M059J (cell line): ENCODE measurements around the gene NEB. TPM values are rescaled to one million over a fixed set of nuclear protein-coding genes. Genes with fewer than 3 reads are reported as not detected.
"Not testable (repeated sequence)": the region's sequence is repeated elsewhere in the genome, so short reads cannot be mapped to it uniquely, and the experiment has no call there.

Source experiments
- DNase-seq: peaks from one replicate; pipeline ENCODE4 v3.0.0-alpha.2; 2012; ENCODE audit warnings: low read depth
- total RNA-seq: library from RNA; depleted of rRNA; stranded (reverse); fragments of >200 nt; shearing (Covaris generic); gene quantifications from 2 replicates; pipeline ENCODE4 v1.2.3, GENCODE V29; 2014

Gene NEB
- total RNA-seq, 1 experiment from 2014 or later: not detected

DNA sequence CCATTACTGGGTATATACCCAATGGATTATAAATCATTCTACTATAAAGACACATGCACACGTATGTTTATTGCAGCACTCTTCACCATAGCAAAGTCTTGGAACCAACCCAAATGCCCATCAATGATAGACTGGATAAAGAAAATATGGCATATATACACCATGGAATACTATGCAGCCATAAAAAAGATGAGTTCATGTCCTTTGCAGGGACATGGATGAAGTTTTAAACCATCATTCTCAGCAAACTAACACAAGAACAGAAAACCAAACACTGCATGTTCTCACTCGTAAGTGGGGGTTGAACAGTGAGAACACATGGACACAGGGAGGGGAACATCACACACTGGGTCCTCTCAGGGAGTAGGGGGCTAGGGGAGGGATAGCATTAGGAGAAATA lies 174.8 kb downstream of the NEB start:
- DNase-seq: not testable (repeated sequence)

DNA sequence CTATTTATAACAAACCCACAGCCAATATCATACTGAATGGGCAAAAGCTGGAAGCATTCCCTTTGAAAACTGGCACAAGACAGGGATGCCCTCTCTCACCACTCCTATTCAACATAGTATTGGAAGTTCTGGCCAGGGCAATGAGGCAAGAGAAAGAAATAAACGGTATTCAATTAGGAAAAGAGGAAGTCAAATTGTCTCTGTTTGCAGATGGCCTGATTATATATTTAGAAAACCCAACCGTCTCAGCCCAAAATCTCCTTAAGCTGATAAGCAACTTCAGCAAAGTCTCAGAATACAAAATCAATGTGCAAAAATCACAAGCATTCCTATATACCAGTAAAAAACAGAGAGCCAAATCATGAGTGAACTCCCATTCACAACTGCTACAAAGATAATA lies 176.4 kb downstream of the NEB start:
- DNase-seq: not testable (repeated sequence)

DNA sequence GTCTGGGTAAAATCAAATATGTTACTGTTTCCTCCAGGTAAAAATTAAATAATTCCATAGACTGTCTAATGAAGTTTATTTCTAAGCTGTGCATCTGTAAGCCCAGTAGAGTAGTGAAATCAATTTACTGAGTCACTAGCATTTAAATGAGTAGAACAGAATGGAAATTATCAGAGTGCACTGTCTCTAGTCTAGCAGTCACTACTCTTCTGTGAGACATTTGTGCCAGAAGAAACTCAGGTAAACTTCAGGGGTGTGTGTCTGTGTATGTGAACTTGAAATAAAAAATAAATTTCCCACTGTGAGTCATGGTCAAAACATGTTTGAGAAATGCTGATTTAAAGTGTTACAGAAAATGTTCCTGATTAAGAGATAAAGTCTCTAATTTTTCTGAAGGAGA lies 178.2 kb downstream of the NEB start:
- no peak for DNase-seq

DNA sequence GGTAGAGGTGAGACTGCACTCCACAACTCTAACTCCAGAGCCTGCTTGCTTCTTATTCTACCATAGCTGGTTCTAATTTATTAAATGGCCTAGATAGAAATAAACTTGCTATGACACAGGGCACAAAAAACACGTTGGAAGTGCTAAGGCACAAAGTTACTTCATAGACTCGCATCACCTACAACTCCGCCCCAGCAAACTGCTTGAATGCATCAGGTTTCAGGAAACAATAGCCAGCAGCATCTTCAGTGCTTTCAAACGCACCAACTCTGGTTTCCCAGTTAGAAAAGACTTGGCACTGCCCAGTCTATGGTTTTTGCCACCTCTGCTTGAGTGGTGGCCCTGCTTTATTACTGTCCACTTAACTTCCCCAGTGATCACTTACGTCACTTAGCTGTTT lies 182.0 kb downstream of the NEB start:
- DNase-seq: no peak

DNA sequence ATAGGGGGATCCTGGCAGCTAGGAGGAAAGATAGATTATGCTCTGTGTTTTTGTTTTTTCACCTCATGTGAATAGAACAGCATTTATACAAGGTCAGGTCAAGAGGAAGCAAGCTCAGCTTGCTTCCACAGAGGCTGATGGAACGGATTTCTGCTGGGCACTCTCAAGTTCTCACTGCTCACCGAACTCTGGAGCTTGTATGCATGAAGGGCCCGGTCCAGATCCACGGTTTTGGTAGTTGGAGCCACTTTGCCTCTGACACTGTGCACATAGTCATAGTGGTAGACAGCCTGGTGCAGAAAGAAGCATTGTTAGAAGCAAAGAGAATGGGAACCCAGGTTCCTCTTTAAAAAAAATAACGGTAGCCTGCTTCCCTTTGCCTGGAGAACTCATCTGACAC lies 182.7 kb downstream of the NEB start:
- no peak for DNase-seq

DNA sequence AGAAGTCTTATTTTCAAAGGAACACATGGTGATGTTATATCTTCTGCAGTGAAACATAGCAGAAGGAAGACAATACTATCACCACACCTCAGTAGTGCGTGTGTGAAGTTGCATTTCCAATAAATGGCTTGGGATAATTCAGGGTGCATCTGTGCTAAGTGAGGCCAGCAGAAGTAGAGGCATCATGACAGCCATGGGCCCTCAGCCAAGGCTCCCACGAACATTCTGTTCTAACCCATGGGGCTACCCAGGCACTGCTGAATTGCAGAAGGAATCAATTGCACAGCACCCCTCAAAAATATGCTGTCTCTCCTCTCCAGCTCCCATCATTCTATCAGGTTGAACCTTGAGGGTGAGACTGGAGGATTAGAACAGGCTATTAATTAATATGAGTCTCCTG lies 185.1 kb downstream of the NEB start:
- DNase-seq: no peak

DNA sequence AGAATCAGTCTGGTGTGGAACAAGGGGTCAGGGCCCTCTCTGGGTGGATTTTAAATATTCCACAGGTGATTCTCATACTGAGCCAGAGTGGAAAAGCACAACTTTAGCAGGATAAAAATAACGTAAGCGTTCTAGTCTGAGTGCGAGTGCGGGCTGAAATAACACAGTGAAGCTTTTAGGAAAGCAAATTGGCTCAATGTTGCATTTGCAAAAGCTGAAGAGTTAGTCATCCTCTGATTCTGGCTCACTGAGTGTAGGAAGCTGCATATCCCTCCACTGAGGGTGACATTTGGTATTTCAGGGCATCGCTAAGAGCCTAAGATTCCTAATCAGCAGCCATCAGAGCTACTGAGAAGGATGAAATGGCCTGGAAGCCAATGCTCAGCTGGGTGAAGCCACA lies 189.8 kb downstream of the NEB start:
- DNase-seq: no peak

DNA sequence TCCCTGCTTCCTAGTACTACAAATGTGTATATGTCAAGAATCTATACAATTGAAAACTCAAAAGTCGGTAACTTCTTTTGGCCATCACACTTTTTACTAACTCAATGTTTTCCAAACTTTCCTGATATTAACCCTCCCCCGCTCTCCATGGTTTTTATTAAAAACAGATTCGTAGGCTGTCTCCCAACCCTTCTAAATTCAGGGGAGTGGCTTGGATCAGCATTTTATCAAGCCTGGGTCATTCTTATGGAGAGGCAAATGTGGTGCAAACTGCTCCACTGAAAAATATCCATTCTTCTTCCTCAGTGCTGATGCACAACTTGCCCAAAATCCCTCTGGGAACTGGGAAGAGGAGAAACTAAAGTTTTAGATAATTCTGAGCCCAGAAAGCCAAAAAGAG lies 190.4 kb downstream of the NEB start:
- no peak for DNase-seq

DNA sequence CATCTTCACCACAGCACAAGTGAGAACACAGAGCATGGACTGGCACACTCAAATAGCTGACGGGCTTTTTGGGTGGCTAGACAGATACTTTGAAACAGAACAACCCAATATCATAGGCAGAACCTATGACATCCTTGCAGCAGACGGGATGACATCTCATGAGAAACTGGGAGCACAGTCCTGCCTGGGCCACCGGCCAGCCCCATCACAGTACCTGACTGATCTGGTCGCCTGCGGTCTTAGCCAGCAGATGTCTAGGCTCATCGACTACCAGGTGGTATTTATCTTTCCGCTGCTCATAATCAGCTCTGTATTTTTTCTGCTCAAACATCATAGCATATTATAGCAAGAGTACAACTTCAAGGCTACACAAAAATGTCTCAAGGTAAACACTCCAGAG lies 200.3 kb downstream of the NEB start:
- DNase-seq: no peak

DNA sequence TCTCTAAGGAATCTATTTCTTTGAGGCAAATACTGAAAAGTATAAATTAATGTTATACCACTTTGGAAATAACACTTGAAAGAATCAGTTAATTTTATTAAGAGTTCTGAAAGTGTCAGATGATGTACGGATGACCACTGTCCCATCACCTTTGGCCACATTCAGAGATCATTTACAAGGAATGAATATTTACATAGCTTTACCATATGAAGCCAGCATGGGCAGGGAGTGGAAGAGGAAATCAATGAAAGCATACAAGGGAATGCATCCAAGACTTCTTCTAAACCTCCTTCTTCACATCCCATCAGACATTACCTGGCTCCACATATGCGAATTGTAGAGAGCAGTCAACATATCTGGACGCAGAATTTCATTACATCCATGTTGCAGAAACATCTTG lies 201.1 kb downstream of the NEB start:
- no peak for DNase-seq

DNA sequence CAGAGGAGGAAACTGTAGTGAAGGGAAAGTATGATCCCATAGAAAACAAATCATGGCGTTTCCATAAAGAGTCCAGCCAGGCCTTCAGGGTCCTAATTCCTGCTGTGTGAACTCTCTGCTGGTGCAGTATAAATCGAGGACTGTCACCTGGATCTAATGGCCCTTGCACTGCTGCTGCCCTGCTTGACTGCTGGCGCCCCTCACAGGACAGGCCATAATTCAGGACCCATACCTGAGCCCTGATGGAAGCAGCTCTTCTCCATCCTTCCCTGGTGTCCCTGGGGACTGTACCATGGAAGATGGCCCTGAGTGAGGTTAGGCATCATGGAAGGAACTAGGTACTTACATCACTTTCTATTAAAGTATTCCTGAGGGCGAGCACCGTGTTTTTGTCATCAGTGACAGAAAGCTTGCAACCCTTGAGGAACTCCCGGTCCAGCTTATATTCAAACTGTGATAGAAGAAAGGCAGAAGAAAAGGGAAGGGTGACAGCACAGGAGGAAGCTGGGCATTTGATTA lies 207.6 kb downstream of the NEB start:
- DNase-seq: no peak

DNA sequence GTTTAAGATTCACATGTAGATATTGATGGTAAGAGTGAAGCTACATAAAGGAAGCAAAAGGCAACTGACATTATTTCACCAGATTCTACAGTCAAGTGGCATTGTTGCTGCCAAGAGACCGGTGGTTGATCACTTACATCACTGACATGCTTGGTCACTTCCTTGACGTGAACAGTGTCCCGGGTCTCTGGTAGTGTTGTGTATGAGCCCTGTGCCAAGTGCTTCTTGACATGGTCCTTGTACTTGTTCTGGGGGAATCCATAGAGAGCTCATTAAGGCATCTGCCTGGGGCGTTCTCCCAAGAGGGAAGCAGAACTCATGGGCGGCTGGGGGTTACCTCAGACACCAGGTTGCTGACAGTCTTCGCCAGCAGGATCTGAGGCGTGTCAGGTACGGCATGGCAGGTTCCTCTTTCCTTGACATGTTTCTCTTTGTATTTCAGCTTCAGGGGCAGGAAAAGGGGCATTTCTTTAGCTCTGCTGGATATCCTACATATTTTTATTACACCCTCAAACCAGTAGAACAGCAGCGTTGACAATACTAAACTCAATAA lies 208.4 kb downstream of the NEB start:
- no peak for DNase-seq

DNA sequence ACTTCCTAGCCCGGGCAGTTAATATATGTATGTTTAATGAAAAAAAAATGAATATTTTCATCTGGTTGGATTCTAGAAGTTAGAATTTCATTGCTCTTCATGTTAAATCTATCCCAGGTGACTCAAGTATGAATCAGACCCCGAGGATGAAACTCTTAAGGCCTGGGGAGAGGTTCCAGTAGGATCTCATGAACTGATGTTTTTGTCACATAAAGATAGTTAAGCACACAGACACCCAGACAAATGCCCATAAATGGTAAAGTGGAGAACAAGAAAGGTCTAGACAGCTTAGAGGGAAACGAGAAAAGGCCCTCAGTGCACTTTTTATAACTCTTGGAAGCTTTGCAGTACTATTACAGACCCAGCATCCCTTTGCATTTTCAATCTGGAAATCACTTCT lies 210.4 kb downstream of the NEB start:
- DNase-seq: peak; percentile 32

DNA sequence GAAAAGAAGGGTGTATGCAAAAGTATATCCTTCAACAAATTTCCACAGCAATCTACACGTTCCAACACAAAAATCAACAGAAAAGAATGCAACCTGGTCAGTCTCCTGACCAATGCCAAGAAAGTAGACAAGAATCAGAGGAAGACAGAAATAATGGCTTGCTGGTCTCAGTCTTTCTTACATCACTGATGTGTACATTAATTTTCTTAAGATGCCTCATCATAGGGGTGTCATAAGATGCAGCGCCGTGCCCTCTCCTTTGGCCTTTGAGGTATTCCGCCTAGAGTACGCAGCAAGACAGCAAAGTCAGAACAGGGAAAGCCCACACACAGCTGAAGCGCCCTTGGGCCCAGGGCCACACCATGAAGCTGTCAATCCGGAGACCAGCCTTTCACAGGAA lies 211.7 kb downstream of the NEB start:
- no peak for DNase-seq

DNA sequence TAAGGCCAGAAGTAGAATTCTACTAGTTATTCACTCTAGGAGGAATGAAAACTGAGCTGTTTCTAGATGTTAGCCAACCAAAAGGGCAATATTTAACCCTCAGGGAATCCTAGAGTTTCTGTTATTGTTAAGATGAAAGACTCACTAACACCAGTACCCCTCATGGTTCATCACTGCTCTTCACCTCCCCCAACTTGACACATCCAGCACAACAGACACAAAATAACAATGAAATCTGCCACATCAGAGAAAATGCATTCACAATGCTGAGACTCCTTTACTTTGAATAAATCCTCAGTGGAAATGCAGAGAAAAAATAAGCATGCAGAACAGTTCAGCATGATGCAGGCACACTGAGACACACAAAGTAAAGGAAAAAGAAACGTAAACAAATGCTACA lies 213.3 kb downstream of the NEB start:
- DNase-seq: no peak

DNA sequence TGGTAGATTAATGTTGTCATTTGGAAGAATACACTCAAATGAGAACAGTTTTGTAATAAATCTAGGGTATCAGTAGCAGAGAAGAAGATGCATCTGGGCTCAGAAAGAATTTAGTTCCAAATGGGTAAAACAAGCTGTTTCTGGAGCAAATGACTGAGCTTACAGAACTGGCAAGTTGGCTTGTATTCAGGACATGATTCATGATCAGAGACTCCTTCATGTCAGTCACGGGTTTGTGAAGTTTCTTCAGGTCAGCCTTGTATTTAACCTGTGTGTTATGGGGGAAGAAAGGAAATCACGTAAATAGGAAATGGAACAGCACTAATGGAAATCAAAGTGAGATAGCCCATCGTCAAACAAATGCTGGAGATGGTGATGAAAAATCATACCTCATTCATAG lies 215.5 kb downstream of the NEB start:
- peak; percentile 32 for DNase-seq

DNA sequence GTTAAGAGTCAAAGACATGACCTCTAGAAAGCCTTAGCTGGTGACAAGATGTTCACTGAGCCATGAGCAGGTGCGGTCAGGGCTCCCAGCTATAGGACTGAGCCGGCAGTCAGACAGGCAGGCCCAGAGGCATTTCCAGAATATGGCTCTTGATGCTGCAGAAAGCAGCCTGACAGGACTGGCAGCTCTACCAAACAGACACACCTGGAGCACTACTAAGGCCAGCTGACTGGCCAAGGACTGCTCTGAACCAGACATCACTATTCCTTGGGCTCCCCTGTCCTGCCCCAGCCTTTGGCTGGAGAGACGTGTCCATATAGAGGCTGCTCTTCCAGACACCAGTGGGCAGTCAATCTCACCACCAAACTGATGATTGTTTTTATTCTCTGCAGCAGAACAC lies 225.8 kb downstream of the NEB start:
- DNase-seq: no peak

DNA sequence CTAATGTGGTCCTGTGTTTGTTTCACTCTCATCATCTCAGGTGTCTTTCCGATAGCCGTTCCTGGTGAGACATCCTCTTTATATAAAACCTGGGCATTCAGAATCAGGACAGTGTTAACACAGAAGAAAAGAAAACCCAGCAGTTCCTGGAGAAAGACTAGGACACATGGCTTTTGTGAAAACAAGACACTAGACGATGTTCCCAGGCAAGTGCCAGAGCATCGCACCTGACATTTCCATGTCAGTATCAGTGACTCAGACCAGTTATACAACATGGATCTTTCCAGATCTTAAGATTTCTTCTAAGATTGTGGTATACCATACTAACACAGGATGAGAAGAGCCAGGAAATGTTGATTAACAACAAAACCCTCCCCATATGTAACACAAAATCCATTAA lies 228.1 kb downstream of the NEB start:
- no peak for DNase-seq

DNA sequence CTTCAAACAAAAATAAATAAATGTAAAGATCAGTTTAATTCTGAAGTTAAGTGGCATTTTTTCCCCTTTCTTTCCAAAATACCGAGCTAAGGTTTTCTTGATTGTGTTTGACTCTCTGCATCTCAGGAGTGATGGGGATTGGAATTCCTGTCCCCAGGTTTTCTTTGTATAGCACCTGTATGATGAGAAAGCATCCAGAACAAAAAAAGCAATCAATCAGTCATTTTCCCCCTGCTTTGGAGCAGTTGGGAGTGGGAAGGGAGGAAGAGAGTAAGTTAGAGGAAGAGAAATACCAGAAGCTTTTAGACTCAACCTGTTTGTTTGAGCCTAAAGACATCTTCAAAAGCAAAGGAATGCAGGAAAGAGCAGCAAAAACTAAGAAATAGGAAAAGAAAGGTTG lies 236.1 kb downstream of the NEB start:
- no peak for DNase-seq

DNA sequence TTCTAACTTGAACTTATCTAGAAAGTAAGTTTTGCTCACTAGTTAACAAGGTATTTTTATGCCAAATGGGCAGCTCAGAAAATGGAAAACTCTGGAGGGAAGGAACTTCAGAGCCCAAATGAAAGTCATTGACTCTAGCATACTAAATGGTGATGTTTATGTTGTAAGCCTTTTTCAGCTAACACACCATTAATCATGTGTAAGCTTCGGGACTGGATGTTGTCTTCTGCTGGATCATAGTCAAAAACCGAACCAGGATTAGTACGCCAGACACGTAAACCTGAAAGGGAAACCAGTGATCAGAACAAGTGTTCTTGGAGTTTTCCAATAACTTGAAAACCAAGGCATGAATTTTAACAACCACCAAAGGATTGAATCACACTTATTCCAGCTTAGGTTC lies 242.8 kb downstream of the NEB start:
- DNase-seq: no peak

DNA sequence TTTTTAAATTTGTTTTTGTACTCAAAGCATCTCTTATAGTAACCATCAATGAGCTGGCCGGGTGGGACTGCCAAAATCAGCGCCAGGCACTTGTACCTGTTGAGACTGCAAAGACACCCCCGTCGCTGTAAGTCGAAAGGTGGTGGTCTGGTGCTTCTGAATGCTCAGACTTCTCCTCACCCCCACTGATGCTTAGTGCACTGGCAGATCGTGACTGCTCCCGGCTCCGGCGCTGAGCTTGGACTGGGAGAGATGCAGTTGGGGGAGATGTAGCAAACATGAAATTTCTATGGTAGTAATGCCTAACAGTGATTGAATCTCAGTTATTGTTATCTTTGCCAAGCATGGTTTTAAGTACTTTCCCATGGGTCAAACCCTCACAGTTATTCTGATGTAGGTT lies 244.0 kb downstream of the NEB start:
- no peak for DNase-seq

DNA sequence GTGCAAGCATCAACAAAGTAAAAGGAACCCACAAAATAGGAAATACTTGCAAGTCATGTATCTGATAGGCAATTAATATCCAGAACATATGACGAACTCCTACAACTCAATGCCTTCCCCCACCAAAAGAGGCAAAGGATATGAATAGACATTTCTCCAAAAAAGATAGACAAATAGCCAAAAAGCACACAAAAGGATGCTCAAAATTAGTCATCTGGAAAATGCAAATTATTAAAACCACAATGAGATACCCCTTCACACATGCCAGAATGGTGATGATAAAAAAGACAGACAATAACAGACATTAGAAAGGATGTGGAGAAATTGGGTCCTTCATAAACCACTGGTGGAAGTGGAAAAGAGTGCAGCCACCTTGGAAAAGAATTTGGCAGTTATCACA lies 248.2 kb downstream of the NEB start:
- no peak for DNase-seq

DNA sequence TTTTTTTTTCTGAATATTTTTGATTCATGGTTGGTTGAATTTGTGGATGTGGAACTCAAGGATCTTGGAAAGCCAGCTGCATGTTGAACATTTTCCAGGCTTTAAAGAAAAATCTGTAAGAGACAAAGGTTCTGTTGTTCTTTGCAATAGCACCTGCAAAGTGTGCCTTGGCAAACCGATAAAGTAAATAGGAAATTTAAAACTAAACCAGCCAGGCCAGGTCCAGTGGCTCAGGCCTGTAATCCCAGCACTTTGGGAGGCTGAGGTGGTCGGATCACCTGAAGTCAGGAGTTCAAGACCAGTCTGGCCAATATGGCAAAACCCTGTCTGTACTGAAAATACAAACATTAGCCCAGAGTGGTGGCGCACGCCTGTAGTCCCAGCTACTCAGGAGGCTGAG lies 250.2 kb downstream of the NEB start:
- no peak for DNase-seq

DNA sequence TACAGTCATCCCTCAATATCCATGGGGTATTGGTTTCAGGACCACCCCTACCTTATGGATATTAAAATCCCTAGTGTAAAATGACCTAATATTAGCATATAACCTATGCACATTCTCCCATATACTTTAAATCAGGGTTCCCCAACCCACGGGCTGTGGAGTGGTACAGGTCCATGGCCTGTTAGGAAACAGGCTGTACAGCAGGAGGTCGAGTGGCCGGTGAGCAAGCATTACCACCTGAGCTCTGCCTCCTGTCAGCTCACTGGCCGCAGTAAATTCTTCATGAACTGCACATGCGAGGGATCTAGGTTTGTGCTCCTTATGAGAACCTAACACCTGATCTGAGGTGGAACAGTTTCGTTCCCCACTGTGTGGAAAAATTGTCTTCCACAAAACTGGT lies 250.7 kb downstream of the NEB start:
- DNase-seq: no peak
